Muscle layer of colon (tissue), 2 donors: ENCODE data around the gene HECTD1.

Experiments
- H3K27ac ChIP-seq: one replicate; pipeline ENCODE4 v1.7.0; 2013; ENCODE audit warnings: low read depth, mild to moderate bottlenecking, low read length, moderate library complexity
- H3K27me3 ChIP-seq, 2 donors: one replicate each; pipeline ENCODE4 v1.7.0; 2013; ENCODE audit warnings: low read length in 2 of 2, mild to moderate bottlenecking in 2 of 2; ENCODE audit not compliant: insufficient read depth in 2 of 2, control insufficient read depth in 1 of 2
- H3K36me3 ChIP-seq: one replicate; pipeline ENCODE4 v1.7.0; 2013; ENCODE audit warnings: mild to moderate bottlenecking, low read length; ENCODE audit not compliant: insufficient read depth
- H3K4me1 ChIP-seq: one replicate; pipeline ENCODE4 v1.7.0; 2013; ENCODE audit warnings: mild to moderate bottlenecking, low read length; ENCODE audit not compliant: insufficient read depth
- H3K4me3 ChIP-seq, 2 donors: one replicate each; pipeline ENCODE4 v1.7.0; 2013; ENCODE audit warnings: low read length in 2 of 2, low read depth in 1 of 2, mild to moderate bottlenecking in 1 of 2, moderate library complexity in 1 of 2
- H3K9ac ChIP-seq: one replicate; pipeline ENCODE4 v1.7.0; 2013; ENCODE audit warnings: low read length
- H3K9me3 ChIP-seq: one replicate; pipeline ENCODE4 v1.7.0; 2013; ENCODE audit warnings: mild to moderate bottlenecking, low read length
- donor health status: abdominal sarcoma.
- donor health status: Adenocarcinoma of cecum.

The HECTD1 gene

GRCh38 chr14:31223331-31223730, 15.7 kb upstream of the HECTD1 start:
- no peaks in the 10 kb centered on the region for H3K4me1 ChIP-seq
- H3K27ac ChIP-seq = no peak overlapping the region
- H3K9me3 ChIP-seq = no peaks in the 10 kb centered on the region
- no peaks in the 10 kb centered on the region for H3K27me3 ChIP-seq
- no peaks in the 10 kb centered on the region for H3K36me3 ChIP-seq
- H3K4me3 ChIP-seq = no peak overlapping the region
- no peak overlapping the region for H3K9ac ChIP-seq

GRCh38 chr14:31222834-31223233, 15.2 kb upstream of the HECTD1 start:
- Histone ChIP-seq H3K4me1 (no peaks in the 10 kb centered on the region), H3K27me3 (no peaks in the 10 kb centered on the region), H3K27ac (no peak overlapping the region), H3K4me3 (no peak overlapping the region), H3K9ac (no peak overlapping the region), H3K9me3 (no peaks in the 10 kb centered on the region), H3K36me3 (no peaks in the 10 kb centered on the region)

DNA sequence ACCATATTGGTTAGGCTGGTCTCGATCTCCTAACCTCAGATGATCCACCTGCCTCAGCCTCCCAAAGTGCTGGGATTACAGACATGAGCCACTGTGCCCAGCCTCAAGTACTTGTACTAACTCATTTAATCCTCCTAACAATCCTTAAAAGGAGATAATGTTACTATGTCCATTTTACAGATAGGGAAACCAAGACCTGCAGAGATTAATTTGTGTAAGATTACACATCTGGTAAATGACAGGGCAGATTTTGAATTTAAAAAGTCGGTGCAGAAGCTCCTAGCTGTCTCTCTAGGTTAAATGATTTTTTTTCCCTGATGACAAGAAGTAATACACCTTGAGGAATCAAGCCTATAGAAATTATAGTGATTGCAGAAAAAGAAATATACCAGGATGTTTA, 13.7 kb upstream of the HECTD1 start:
- H3K9ac ChIP-seq = no peak overlapping the region
- no peaks in the 10 kb centered on the region for H3K4me1 ChIP-seq
- H3K27me3 ChIP-seq = no peaks in the 10 kb centered on the region
- H3K4me3 ChIP-seq = no peak overlapping the region
- H3K36me3 ChIP-seq = no peaks in the 10 kb centered on the region
- H3K27ac ChIP-seq = no peak overlapping the region
- H3K9me3 ChIP-seq = no peaks in the 10 kb centered on the region

- H3K27ac ChIP-seq = no peak overlapping the region
- no peaks in the 10 kb centered on the region for H3K27me3 ChIP-seq
- no peak overlapping the region for H3K4me3 ChIP-seq
- no peak overlapping the region for H3K9ac ChIP-seq
- no peaks in the 10 kb centered on the region for H3K4me1 ChIP-seq
- no peaks in the 10 kb centered on the region for H3K9me3 ChIP-seq
- no peaks in the 10 kb centered on the region for H3K36me3 ChIP-seq
These were observed 11.6 kb upstream of the HECTD1 start for GRCh38 chr14:31219169-31219568.

DNA sequence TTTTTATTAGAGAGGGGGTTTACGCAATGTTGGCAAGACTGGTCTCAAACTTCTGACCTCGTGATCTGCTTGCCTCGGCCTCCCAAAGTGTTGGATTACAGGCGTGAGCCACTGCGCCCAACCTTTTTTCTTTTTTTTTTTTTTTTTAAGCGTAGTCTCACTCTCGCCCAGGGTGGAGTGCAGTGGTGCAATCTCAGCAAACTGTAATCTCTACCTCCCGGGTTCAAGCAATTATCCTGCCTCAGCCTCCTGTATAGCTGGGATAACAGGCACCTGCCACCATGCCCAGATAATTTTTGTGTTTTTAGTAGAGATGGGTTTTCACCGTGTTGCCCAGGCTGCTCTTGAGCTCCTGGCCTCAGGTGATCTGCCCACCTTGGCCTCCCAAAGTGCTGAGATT, 8.8 kb upstream of the HECTD1 start:
- no peaks in the 10 kb centered on the region for H3K4me1 ChIP-seq
- no peak overlapping the region for H3K27ac ChIP-seq
- no peaks in the 10 kb centered on the region for H3K36me3 ChIP-seq
- no peaks in the 10 kb centered on the region for H3K27me3 ChIP-seq
- no peaks in the 10 kb centered on the region for H3K9me3 ChIP-seq
- H3K4me3 ChIP-seq = no peak overlapping the region
- no peak overlapping the region for H3K9ac ChIP-seq

DNA sequence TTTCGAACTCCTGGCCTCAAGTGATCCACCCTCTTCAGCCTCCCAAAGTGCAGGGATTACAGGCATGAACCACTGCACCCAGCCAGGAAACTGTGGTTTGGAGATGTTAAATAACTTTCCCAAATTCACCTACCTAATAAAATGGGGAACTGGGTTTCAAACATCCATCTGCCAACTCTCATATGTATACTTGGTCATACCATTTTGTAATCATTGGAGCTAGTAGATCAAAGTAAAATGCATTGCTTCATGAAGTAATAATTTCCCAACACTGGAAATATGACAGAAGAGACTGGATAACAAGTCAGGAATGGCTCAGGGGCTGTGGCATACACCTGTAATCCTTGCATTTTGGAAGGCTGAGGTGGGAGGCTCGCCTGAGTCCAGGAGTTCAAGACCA, 5.3 kb upstream of the HECTD1 start:
- peaks cover 9% of the 10 kb centered on the region for H3K4me1 ChIP-seq
- H3K27me3 ChIP-seq = no peaks in the 10 kb centered on the region
- H3K27ac ChIP-seq = no peak overlapping the region
- no peaks in the 10 kb centered on the region for H3K36me3 ChIP-seq
- no peak overlapping the region for H3K4me3 ChIP-seq
- H3K9ac ChIP-seq = no peak overlapping the region
- no peaks in the 10 kb centered on the region for H3K9me3 ChIP-seq

- Histone ChIP-seq H3K9ac (no peak overlapping the region), H3K4me3 (no peak overlapping the region), H3K4me1 (peaks cover 15% of the 10 kb centered on the region), H3K9me3 (no peaks in the 10 kb centered on the region), H3K36me3 (no peaks in the 10 kb centered on the region), H3K27ac (no peak overlapping the region), H3K27me3 (no peaks in the 10 kb centered on the region)
These were observed 2.0 kb upstream of the HECTD1 start for GRCh38 chr14:31209605-31210004.

DNA sequence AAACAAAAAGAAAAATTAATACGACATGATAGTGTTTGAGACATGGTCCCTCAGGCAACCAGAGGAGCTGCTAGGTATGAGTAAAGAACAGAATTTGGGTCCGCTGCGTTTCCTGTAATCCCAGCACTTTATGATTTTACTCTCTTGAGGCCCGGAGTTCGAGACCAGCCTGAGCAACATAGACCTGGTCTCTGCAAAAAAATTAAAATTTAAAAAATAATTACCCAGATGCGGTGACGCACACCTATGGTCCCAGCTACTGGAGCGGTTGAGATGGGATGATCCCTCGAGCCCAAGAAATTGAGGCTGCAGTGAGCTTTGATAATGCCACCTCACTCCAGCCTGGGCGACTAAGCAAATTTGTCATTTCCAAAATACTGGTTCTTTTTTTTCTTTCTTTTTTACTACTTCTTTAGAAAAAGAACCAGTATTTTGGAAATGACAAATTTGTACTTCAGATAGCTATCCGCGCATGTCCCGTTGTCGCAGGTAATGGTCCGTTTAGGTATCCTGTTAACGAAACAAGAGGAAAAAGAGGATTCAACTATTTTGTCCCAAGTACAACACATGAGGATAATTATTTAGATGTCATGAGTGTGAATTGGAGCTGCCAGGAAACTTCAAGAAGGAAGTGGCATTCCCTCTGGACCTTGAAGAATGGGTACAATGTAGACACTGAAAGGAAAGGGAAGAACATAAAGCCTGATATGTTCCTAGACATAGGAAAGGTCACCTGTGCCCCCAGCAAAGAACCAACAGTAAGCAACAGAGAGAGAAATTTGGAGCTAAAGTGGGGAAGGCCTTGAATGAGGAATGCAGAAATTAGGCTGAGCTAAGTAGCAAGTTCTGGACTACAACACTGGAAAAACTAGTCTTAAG, 1.2 kb upstream of the HECTD1 start:
- Histone ChIP-seq H3K9ac (peak overlapping the region; percentile 81), H3K27ac (peak overlapping the region; percentile 98), H3K4me1 (peaks cover 16% of the 10 kb centered on the region), H3K27me3 (no peaks in the 10 kb centered on the region), H3K9me3 (no peaks in the 10 kb centered on the region), H3K4me3 (peak overlapping the region; percentile 73 to 90), H3K36me3 (no peaks in the 10 kb centered on the region)

GRCh38 chr14:31207287-31207754, 272 bp downstream of the HECTD1 start:
- Histone ChIP-seq H3K27ac (peak overlapping the region; percentile 98), H3K4me3 (peak overlapping the region; percentile 73 to 90), H3K36me3 (no peaks in the 10 kb centered on the region), H3K4me1 (peaks cover 16% of the 10 kb centered on the region), H3K9ac (peak overlapping the region; percentile 6), H3K27me3 (no peaks in the 10 kb centered on the region), H3K9me3 (no peaks in the 10 kb centered on the region)

GRCh38 chr14:31206536-31207286, 882 bp downstream of the HECTD1 start:
- Histone ChIP-seq H3K4me3 (peak overlapping the region; percentile 73 to 90), H3K9ac (peak overlapping the region; percentile 6), H3K9me3 (no peaks in the 10 kb centered on the region), H3K27ac (peak overlapping the region; percentile 98), H3K27me3 (no peaks in the 10 kb centered on the region), H3K36me3 (no peaks in the 10 kb centered on the region), H3K4me1 (peaks cover 16% of the 10 kb centered on the region)

DNA sequence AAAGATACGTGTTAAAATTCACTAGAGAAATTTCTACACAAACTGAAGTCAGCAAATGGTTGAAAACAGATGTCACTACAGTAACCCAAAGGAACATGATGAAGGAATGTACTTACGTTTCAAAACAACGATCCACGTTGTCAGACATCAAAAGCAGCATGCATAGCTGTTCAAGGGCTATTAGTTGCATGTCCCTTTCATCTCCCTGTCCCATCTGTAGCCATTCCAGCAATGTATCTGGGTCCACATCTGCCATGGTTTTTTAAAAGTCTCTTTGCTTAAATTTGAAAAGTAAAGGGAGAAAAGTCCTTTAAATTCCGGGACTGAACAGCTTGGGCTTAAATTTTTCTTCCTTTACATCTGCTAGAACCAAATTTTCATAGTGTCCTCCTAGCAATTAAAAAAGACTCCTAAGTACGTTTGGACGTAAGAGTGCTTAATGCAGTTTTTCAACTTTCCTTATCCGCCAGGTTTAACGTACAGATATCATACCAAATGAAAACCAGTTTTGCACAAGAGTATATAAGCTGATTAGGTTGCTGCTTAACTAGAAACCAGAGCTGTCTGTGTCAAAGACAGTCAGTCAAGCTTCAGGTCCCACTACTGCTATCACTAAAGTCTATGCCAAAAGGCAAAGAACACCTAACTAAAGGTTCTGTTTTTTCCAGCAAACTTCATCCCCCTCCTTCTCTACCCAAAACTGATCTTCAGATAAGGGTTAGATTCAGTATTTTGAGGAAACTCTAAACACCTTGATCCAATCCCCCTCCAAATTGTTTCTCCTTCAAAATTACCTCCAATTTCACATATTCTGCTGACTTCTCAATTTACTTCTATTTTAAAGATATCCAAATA, 1.7 kb downstream of the HECTD1 start:
- Histone ChIP-seq H3K9ac (peak overlapping the region; percentile 6), H3K4me1 (peaks cover 16% of the 10 kb centered on the region), H3K9me3 (no peaks in the 10 kb centered on the region), H3K4me3 (peak overlapping the region; percentile 73 to 90), H3K36me3 (no peaks in the 10 kb centered on the region), H3K27ac (peak overlapping the region; percentile 98), H3K27me3 (no peaks in the 10 kb centered on the region)
